ENCODE results near the gene NIFK. TPM values are rescaled to one million over a fixed set of nuclear protein-coding genes. Genes with fewer than 3 reads are reported as not detected.

NIFK gene
- polyA plus RNA-seq, 1 experiment = 52.8 TPM

- POLR2A ChIA-PET = interaction anchor here (1.0 kb wide), 1 partner anchor 106 kb away, joined by 3 read pairs; no protein-coding TSS in a partner anchor
- no peak for TF ChIP-seq CTCF (IDR thresholded peaks at IDR 0.05; ENCODE audit: low read depth, low read length)
- H3K9me3 ChIP-seq (ENCODE audit: control insufficient read depth, insufficient read depth, low read length) = no peaks in the 10 kb centered on the region
Measured at GRCh38 chr2:121754851-121755236, 18.2 kb upstream of the NIFK start.

GRCh38 chr2:121748202-121748601 is 11.5 kb upstream of the NIFK start:
- Histone ChIP-seq H3K9me3 (ENCODE audit: control insufficient read depth, insufficient read depth, low read length) (no peaks in the 10 kb centered on the region), H3K27me3 (ENCODE audit: control insufficient read depth, insufficient read depth, low read length) (peaks cover 3% of the 10 kb centered on the region), H3K27ac (ENCODE audit: low read depth, low read length) (no peak overlapping the region), H3K4me3 (ENCODE audit: low read depth, low read length) (no peak overlapping the region)
- ChIA-PET CTCF (interaction anchor here (0.6 to 1.5 kb wide), 7 partner anchors 10 to 669 kb away, joined by 3 to 12 read pairs (median 5); partner anchors contain the start of gene RNU4ATAC), POLR2A (no interaction called here)
- TF ChIP-seq CTCF (IDR thresholded peaks at IDR 0.05; ENCODE audit: low read depth, low read length) = peak; percentile 53
- DNase-seq (ENCODE audit: low read depth, low spot score) = peak; percentile 10

More at GRCh38 chr2:121754851-121755236, 18.2 kb upstream of the NIFK start:
- DNase-seq (ENCODE audit: low read depth, low spot score) = no peak
- Histone ChIP-seq H3K27me3 (ENCODE audit: control insufficient read depth, insufficient read depth, low read length) (no peaks in the 10 kb centered on the region), H3K4me3 (ENCODE audit: low read depth, low read length) (peak overlapping the region; percentile 75), H3K27ac (ENCODE audit: low read depth, low read length) (no peak overlapping the region)
- CTCF ChIA-PET = no interaction called here

GRCh38 chr2:121746071-121746578 is 9.4 kb upstream of the NIFK start:
- peaks cover 3% of the 10 kb centered on the region for H3K27me3 ChIP-seq (ENCODE audit: control insufficient read depth, insufficient read depth, low read length)
- no peak for TF ChIP-seq CTCF (IDR thresholded peaks at IDR 0.05; ENCODE audit: low read depth, low read length)
- ChIA-PET CTCF (no interaction called here), POLR2A (no interaction called here)
- DNase-seq (ENCODE audit: low read depth, low spot score) = no peak
- no peak overlapping the region for H3K27ac ChIP-seq (ENCODE audit: low read depth, low read length)
- H3K4me3 ChIP-seq (ENCODE audit: low read depth, low read length) = no peak overlapping the region
- H3K9me3 ChIP-seq (ENCODE audit: control insufficient read depth, insufficient read depth, low read length) = no peaks in the 10 kb centered on the region

- Histone ChIP-seq H3K4me3 (ENCODE audit: low read depth, low read length) (no peak overlapping the region), H3K27ac (ENCODE audit: low read depth, low read length) (no peak overlapping the region), H3K27me3 (ENCODE audit: control insufficient read depth, insufficient read depth, low read length) (no peaks in the 10 kb centered on the region), H3K9me3 (ENCODE audit: control insufficient read depth, insufficient read depth, low read length) (no peaks in the 10 kb centered on the region; the same call in 1 of the 2 replicates)
- no peak for DNase-seq (ENCODE audit: low read depth, low spot score)
- ChIA-PET CTCF (no interaction called here), POLR2A (no interaction called here)
- TF ChIP-seq CTCF (IDR thresholded peaks at IDR 0.05; ENCODE audit: low read depth, low read length) = no peak
Measured at GRCh38 chr2:121741450-121741849, 4.8 kb upstream of the NIFK start.

GRCh38 chr2:121740973-121741372 is 4.3 kb upstream of the NIFK start:
- no peak for TF ChIP-seq CTCF (IDR thresholded peaks at IDR 0.05; ENCODE audit: low read depth, low read length)
- no peak overlapping the region for H3K27ac ChIP-seq (ENCODE audit: low read depth, low read length)
- no peaks in the 10 kb centered on the region for H3K27me3 ChIP-seq (ENCODE audit: control insufficient read depth, insufficient read depth, low read length)
- no peak for DNase-seq (ENCODE audit: low read depth, low spot score)
- ChIA-PET CTCF (no interaction called here), POLR2A (no interaction called here)
- no peaks in the 10 kb centered on the region; the same call in 1 of the 2 replicates for H3K9me3 ChIP-seq (ENCODE audit: control insufficient read depth, insufficient read depth, low read length)
- no peak overlapping the region for H3K4me3 ChIP-seq (ENCODE audit: low read depth, low read length)
